Liver (tissue), 3 donors: ENCODE measurements around the gene UNKL.

Experiments used
- CTCF ChIP-seq: fragments of 150-350 bp; IDR thresholded peaks from 2 replicates; pipeline ENCODE4 v1.5.1; 2017; ENCODE audit warnings: improper control_type of control experiment, low read depth, low read length; ENCODE audit not compliant: missing input control
- JUND ChIP-seq, 2 donors: IDR thresholded peaks; 2 replicates each; pipeline ENCODE4 v1.6.1; 2016; ENCODE audit warnings: antibody characterized with exemption in 2 of 2
- RAD21 ChIP-seq, 2 donors: IDR thresholded peaks; 2 replicates each; pipeline ENCODE4 v1.6.1; 2016; ENCODE audit warnings: antibody characterized with exemption in 2 of 2, mild to moderate bottlenecking in 2 of 2
- SP1 ChIP-seq: IDR thresholded peaks from 2 replicates; pipeline ENCODE4 v1.6.1; 2018; ENCODE audit warnings: antibody characterized with exemption, mild to moderate bottlenecking
- TAF1 ChIP-seq: conservative IDR thresholded peaks from 2 replicates; pipeline ENCODE4 v1.6.1; 2016; ENCODE audit warnings: antibody characterized with exemption, mild to moderate bottlenecking
- YY1 ChIP-seq: IDR thresholded peaks from 2 replicates; pipeline ENCODE4 v1.6.1; 2016; ENCODE audit warnings: antibody characterized with exemption, mild to moderate bottlenecking
- TF ChIP-seq, protein P1 (sequence below): IDR thresholded peaks from 2 replicates; pipeline ENCODE4 v1.6.1; 2016; ENCODE audit warnings: antibody characterized with exemption
- TF ChIP-seq, protein P2 (sequence below): IDR thresholded peaks from 2 replicates; pipeline ENCODE4 v1.6.1; 2016; ENCODE audit warnings: antibody characterized with exemption, mild to moderate bottlenecking
- donor health status: healthy.
- donor health status: healthy.

DNA sequence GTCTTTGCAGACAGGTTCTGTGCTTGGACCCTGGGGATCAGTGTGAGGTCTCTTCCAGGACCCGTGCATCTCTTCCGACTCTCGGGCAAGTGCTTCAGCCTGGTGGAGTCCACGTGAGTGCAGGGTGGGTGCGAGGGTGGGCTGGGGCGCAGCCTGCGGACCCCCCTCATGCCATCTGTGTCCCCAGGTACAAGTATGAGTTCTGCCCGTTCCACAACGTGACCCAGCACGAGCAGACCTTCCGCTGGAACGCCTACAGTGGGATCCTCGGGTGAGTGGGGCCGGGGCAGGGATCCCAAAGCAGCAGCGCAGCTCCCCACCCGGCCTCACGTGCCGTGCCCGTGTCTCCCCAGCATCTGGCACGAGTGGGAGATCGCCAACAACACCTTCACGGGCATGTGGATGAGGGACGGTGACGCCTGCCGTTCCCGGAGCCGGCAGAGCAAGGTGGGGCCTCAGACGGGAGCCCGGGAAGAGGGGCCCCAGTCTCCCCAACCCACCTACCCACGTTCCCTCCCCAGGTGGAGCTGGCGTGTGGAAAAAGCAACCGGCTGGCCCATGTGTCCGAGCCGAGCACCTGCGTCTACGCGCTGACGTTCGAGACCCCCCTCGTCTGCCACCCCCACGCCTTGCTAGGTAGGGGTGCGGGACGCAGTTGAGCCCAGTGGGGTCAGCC, 52.7 kb downstream of the UNKL start:
- TF ChIP-seq, protein P1, sequence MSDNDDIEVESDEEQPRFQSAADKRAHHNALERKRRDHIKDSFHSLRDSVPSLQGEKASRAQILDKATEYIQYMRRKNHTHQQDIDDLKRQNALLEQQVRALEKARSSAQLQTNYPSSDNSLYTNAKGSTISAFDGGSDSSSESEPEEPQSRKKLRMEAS = no peak
- TF ChIP-seq CTCF = no peak
- TF ChIP-seq TAF1 = no peak
- TF ChIP-seq, protein P2, sequence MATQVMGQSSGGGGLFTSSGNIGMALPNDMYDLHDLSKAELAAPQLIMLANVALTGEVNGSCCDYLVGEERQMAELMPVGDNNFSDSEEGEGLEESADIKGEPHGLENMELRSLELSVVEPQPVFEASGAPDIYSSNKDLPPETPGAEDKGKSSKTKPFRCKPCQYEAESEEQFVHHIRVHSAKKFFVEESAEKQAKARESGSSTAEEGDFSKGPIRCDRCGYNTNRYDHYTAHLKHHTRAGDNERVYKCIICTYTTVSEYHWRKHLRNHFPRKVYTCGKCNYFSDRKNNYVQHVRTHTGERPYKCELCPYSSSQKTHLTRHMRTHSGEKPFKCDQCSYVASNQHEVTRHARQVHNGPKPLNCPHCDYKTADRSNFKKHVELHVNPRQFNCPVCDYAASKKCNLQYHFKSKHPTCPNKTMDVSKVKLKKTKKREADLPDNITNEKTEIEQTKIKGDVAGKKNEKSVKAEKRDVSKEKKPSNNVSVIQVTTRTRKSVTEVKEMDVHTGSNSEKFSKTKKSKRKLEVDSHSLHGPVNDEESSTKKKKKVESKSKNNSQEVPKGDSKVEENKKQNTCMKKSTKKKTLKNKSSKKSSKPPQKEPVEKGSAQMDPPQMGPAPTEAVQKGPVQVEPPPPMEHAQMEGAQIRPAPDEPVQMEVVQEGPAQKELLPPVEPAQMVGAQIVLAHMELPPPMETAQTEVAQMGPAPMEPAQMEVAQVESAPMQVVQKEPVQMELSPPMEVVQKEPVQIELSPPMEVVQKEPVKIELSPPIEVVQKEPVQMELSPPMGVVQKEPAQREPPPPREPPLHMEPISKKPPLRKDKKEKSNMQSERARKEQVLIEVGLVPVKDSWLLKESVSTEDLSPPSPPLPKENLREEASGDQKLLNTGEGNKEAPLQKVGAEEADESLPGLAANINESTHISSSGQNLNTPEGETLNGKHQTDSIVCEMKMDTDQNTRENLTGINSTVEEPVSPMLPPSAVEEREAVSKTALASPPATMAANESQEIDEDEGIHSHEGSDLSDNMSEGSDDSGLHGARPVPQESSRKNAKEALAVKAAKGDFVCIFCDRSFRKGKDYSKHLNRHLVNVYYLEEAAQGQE = no peak
- TF ChIP-seq SP1 = no peak
- TF ChIP-seq RAD21 (IDR thresholded peaks at IDR 0.05) = no peak
- no peak for TF ChIP-seq JUND (IDR thresholded peaks at IDR 0.05)
- no peak for TF ChIP-seq YY1
